Body of pancreas (tissue), 4 donors: ENCODE data around the gene TOP1.

Experiments used
- CTCF ChIP-seq, 7 experiments: fragments of 450-650 bp in 4 of 7; fragments of 200-600 bp in 3 of 7; sonication (generic) in 3 of 7; IDR thresholded peaks; one replicate each; pipeline ENCODE4 v1.5.1; 2016 to 2019; ENCODE audit warnings: antibody characterized with exemption in 7 of 7
- POLR2A ChIP-seq, 3 donors: fragments of 450-650 bp; IDR thresholded peaks; one replicate each; pipeline ENCODE4 v1.6.1; 2016; ENCODE audit warnings: antibody characterized with exemption in 3 of 3, mild to moderate bottlenecking in 2 of 3

GRCh38 chr20:41135187-41135887 lies 106.7 kb downstream of the TOP1 start:
- TF ChIP-seq CTCF (IDR thresholded peaks at IDR 0.05) = peak; percentile 58 to 79 (median 71)
- no peak for TF ChIP-seq POLR2A (IDR thresholded peaks at IDR 0.05)
